Naive thymus-derived CD8-positive, alpha-beta T cell (primary cell): ENCODE results near the gene STX16. TPM values are rescaled to one million over a fixed set of nuclear protein-coding genes. Genes with fewer than 3 reads are reported as not detected.
"Not testable (repeated sequence)": the region's sequence is repeated elsewhere in the genome, so short reads cannot be mapped to it uniquely, and the experiment has no call there.

ENCODE experiments used
- ATAC-seq, 2 donors: fragments of 150-1000 bp; cut with Tn5 transposase in 1 of 2; sonication (Bioruptor Pico), chemical (Tn5 transposase) in 1 of 2; 1 replicate in 1 of 2; 2 replicates in 1 of 2; pipeline ENCODE4 v1.10.0; 2021; ENCODE audit warnings: mild to moderate bottlenecking in 2 of 2, moderate library complexity in 2 of 2
- POLR2A ChIA-PET: fragments of 350-600 bp; sonication (Branson Sonifier 250); formaldehyde crosslinking; loops from one replicate; lab custom pipeline; 2021; ENCODE audit warnings: antibody characterized with exemption; lab: Charles Lee
- DNase-seq, 10 donors: peaks; one replicate each; pipeline versions ENCODE4 v3.0.0 to v3.0.0-alpha.2; 2020 to 2022
- H3K27ac Mint-ChIP-seq, 10 donors: one replicate each; pipeline ENCODE4 v1.8.0; 2020 to 2022; ENCODE audit warnings: mild to moderate bottlenecking in 10 of 10, mixed read lengths in 10 of 10, moderate library complexity in 4 of 10, inconsistent platforms in 1 of 10
- H3K27me3 Mint-ChIP-seq, 5 donors: one replicate each; pipeline ENCODE4 v1.8.0; 2021 to 2022; ENCODE audit warnings: mixed read lengths in 5 of 5
- H3K36me3 Mint-ChIP-seq, 3 donors: one replicate each; pipeline ENCODE4 v1.8.0; 2020 to 2022; ENCODE audit warnings: mixed read lengths in 3 of 3, mild to moderate bottlenecking in 2 of 3, inconsistent platforms in 1 of 3
- H3K4me1 Mint-ChIP-seq, 4 donors: one replicate each; pipeline ENCODE4 v1.8.0; 2021 to 2022; ENCODE audit warnings: mixed read lengths in 4 of 4
- H3K4me3 Mint-ChIP-seq, 10 donors: one replicate each; pipeline ENCODE4 v1.8.0; 2020 to 2022; ENCODE audit warnings: mild to moderate bottlenecking in 10 of 10, mixed read lengths in 10 of 10, moderate library complexity in 6 of 10, inconsistent platforms in 1 of 10
- H3K9me3 Mint-ChIP-seq, 9 donors: one replicate each; pipeline ENCODE4 v1.8.0; 2020 to 2022; ENCODE audit warnings: mixed read lengths in 9 of 9, mild to moderate bottlenecking in 3 of 9, inconsistent platforms in 1 of 9, moderate library complexity in 1 of 9
- polyA plus RNA-seq, 3 donors: library from polyadenylated mRNA; unstranded; fragments of 300-500 nt; fragmentation: Illumina TruSeq; gene quantifications; one replicate each; pipeline ENCODE4 v1.2.3, GENCODE V29; 2021
- total RNA-seq, 8 experiments: library from RNA in 2 of 8; stranded (reverse) in 2 of 8; gene quantifications; one replicate each; pipeline ENCODE4 v1.2.3 and lab custom pipeline; 2021 to 2026

Gene STX16
- total and polyA plus RNA-seq, 5 experiments from 2014 or later = 23.2 to 205 (median 35.9) TPM

- DNase-seq = no peak
- POLR2A ChIA-PET = no interaction called here
- H3K4me3 Mint-ChIP-seq = no peak overlapping the region
- ATAC-seq = no peak
- H3K4me1 Mint-ChIP-seq = peaks cover 4 to 12% (median 11%) of the 10 kb centered on the region in 4 donors
- H3K27me3 Mint-ChIP-seq = peaks cover 0 to 9% (median 3%) of the 10 kb centered on the region in 5 donors
- no peaks in the 10 kb centered on the region for H3K36me3 Mint-ChIP-seq
- H3K9me3 Mint-ChIP-seq = no peaks in the 10 kb centered on the region
- H3K27ac Mint-ChIP-seq = peak overlapping the region in 1 of 10 donors; percentile 42
These were observed 10.6 kb upstream of the STX16 start for GRCh38 chr20:58640446-58640845.

- no peak overlapping the region for H3K27ac Mint-ChIP-seq
- DNase-seq = peak in 1 of 10 donors; percentile 3
- H3K4me3 Mint-ChIP-seq = no peak overlapping the region
- H3K36me3 Mint-ChIP-seq = no peaks in the 10 kb centered on the region
- H3K9me3 Mint-ChIP-seq = no peaks in the 10 kb centered on the region
- H3K4me1 Mint-ChIP-seq = peaks cover 0 to 3% (median 0%) of the 10 kb centered on the region in 4 donors
- POLR2A ChIA-PET = interaction anchor here (1.3 kb wide), 1 partner anchor 9 kb away, joined by 4 read pairs; the partner anchor contains the start of gene STX16
- H3K27me3 Mint-ChIP-seq = peaks cover 0 to 9% (median 3%) of the 10 kb centered on the region in 5 donors
- no peak for ATAC-seq
These were observed 8.6 kb upstream of the STX16 start for GRCh38 chr20:58642441-58642840.

GRCh38 chr20:58642896-58643295 is 8.2 kb upstream of the STX16 start:
- peak in 1 of 10 donors; percentile 3 for DNase-seq
- H3K27me3 Mint-ChIP-seq, H3K9me3 Mint-ChIP-seq, H3K4me1 Mint-ChIP-seq, H3K36me3 Mint-ChIP-seq, ATAC-seq, H3K4me3 Mint-ChIP-seq: not testable (repeated sequence)
- POLR2A ChIA-PET = interaction anchor here (1.3 kb wide), 1 partner anchor 8 kb away, joined by 4 read pairs; the partner anchor contains the start of gene STX16
- peak overlapping the region in 1 of 10 donors; percentile 21 for H3K27ac Mint-ChIP-seq

- H3K4me3 Mint-ChIP-seq = no peak overlapping the region
- peak overlapping the region in 4 of 10 donors; percentile 22 to 58 (median 44) for H3K27ac Mint-ChIP-seq
- ATAC-seq = no peak
- H3K9me3 Mint-ChIP-seq = no peaks in the 10 kb centered on the region
- peaks cover 0 to 9% (median 3%) of the 10 kb centered on the region in 5 donors for H3K27me3 Mint-ChIP-seq
- DNase-seq = no peak
- peaks cover 2 to 9% (median 6%) of the 10 kb centered on the region in 4 donors for H3K4me1 Mint-ChIP-seq
- POLR2A ChIA-PET = no interaction called here
- H3K36me3 Mint-ChIP-seq = no peaks in the 10 kb centered on the region
These were observed 5.6 kb upstream of the STX16 start for GRCh38 chr20:58645412-58645968.

GRCh38 chr20:58646257-58646656 is 4.8 kb upstream of the STX16 start:
- no peak overlapping the region for H3K4me3 Mint-ChIP-seq
- H3K9me3 Mint-ChIP-seq = no peaks in the 10 kb centered on the region
- peaks cover 0 to 9% (median 3%) of the 10 kb centered on the region in 5 donors for H3K27me3 Mint-ChIP-seq
- no peak for ATAC-seq
- H3K27ac Mint-ChIP-seq = no peak overlapping the region
- H3K4me1 Mint-ChIP-seq = peaks cover 5 to 15% (median 6%) of the 10 kb centered on the region in 4 donors
- no peak for DNase-seq
- POLR2A ChIA-PET = no interaction called here
- no peaks in the 10 kb centered on the region for H3K36me3 Mint-ChIP-seq

GRCh38 chr20:58646703-58647102 is 4.4 kb upstream of the STX16 start:
- H3K9me3 Mint-ChIP-seq = no peaks in the 10 kb centered on the region
- no peaks in the 10 kb centered on the region for H3K36me3 Mint-ChIP-seq
- peak overlapping the region in 1 of 10 donors; percentile 53 for H3K27ac Mint-ChIP-seq
- H3K4me3 Mint-ChIP-seq = peak overlapping the region in 2 of 10 donors; percentile 4 to 14
- ATAC-seq (no peak), DNase-seq (no peak)
- H3K27me3 Mint-ChIP-seq = peaks cover 0 to 9% (median 3%) of the 10 kb centered on the region in 5 donors
- POLR2A ChIA-PET = no interaction called here
- H3K4me1 Mint-ChIP-seq = peaks cover 5 to 18% (median 7%) of the 10 kb centered on the region in 4 donors

GRCh38 chr20:58647162-58647795 is 3.8 kb upstream of the STX16 start:
- ATAC-seq = no peak
- no peak for DNase-seq
- Mint-ChIP-seq H3K36me3 (no peaks in the 10 kb centered on the region), H3K4me1 (peaks cover 5 to 20% (median 7%) of the 10 kb centered on the region in 4 donors), H3K27me3 (peaks cover 0 to 4% (median 0%) of the 10 kb centered on the region in 5 donors), H3K4me3 (peak overlapping the region in 2 of 10 donors; percentile 22 to 56), H3K9me3 (no peaks in the 10 kb centered on the region), H3K27ac (peak overlapping the region in 3 of 10 donors; percentile 25 to 77 (median 36))
- POLR2A ChIA-PET = interaction anchor here (1.0 kb wide), 1 partner anchor 42 kb away, joined by 3 read pairs; no protein-coding TSS in a partner anchor

- Mint-ChIP-seq H3K27me3 (no peaks in the 10 kb centered on the region), H3K4me3 (peak overlapping the region in 3 of 10 donors; percentile 22 to 56 (median 28)), H3K9me3 (no peaks in the 10 kb centered on the region), H3K27ac (peak overlapping the region in 3 of 10 donors; percentile 25 to 77 (median 36)), H3K4me1 (peaks cover 8 to 27% (median 9%) of the 10 kb centered on the region in 4 donors), H3K36me3 (no peaks in the 10 kb centered on the region)
- no peak for ATAC-seq
- POLR2A ChIA-PET = interaction anchor here (1.0 to 5.1 kb wide), 2 partner anchors 12 to 41 kb away, joined by 3 to 112 read pairs; no protein-coding TSS in a partner anchor
- DNase-seq = no peak
These were observed 3.1 kb upstream of the STX16 start for GRCh38 chr20:58647796-58648501.

GRCh38 chr20:58648502-58648825 is 2.6 kb upstream of the STX16 start:
- POLR2A ChIA-PET = interaction anchor here (0.7 to 5.1 kb wide), 2 partner anchors 11 to 191 kb away, joined by 3 to 112 read pairs; no protein-coding TSS in a partner anchor
- H3K4me3 Mint-ChIP-seq = peak overlapping the region in 8 of 10 donors; percentile 77 to 94 (median 82)
- peaks cover 11 to 32% (median 14%) of the 10 kb centered on the region in 4 donors for H3K4me1 Mint-ChIP-seq
- ATAC-seq, H3K36me3 Mint-ChIP-seq, H3K9me3 Mint-ChIP-seq, H3K27me3 Mint-ChIP-seq, DNase-seq: not testable (repeated sequence)
- peak overlapping the region in 4 of 10 donors; percentile 67 to 92 (median 83) for H3K27ac Mint-ChIP-seq

- H3K9me3 Mint-ChIP-seq = no peaks in the 10 kb centered on the region
- peaks cover 11 to 32% (median 18%) of the 10 kb centered on the region in 4 donors for H3K4me1 Mint-ChIP-seq
- peak overlapping the region; percentile 57 to 93 (median 86) for H3K27ac Mint-ChIP-seq
- ATAC-seq (peak in 1 of 2 donors; percentile 16), DNase-seq (peak in 7 of 10 donors; percentile 22 to 57 (median 35))
- H3K4me3 Mint-ChIP-seq = peak overlapping the region; percentile 70 to 94 (median 82)
- no peaks in the 10 kb centered on the region for H3K27me3 Mint-ChIP-seq
- POLR2A ChIA-PET = interaction anchor here (0.6 to 5.1 kb wide), 6 partner anchors 10 to 333 kb away, joined by 3 to 112 read pairs (median 38); partner anchors contain the start of genes NPEPL1 and VAPB
- H3K36me3 Mint-ChIP-seq = peaks cover 0 to 3% (median 0%) of the 10 kb centered on the region in 3 donors
These were observed 1.5 kb upstream of the STX16 start for GRCh38 chr20:58649288-58650180.

- H3K36me3 Mint-ChIP-seq = peaks cover 0 to 3% (median 0%) of the 10 kb centered on the region in 3 donors
These were observed 805 bp upstream of the STX16 start for GRCh38 chr20:58650181-58650775.

More at GRCh38 chr20:58650181-58650775, 805 bp upstream of the STX16 start:
- H3K27ac Mint-ChIP-seq = peak overlapping the region; percentile 99 to 100 (median 100)
- peak in 9 of 10 donors; percentile 26 to 62 (median 45) for DNase-seq
- no peaks in the 10 kb centered on the region for H3K27me3 Mint-ChIP-seq
- peak; percentile 21 to 33 for ATAC-seq
- peak overlapping the region; percentile 92 to 100 (median 98) for H3K4me3 Mint-ChIP-seq
- POLR2A ChIA-PET = interaction anchor here (0.6 to 5.1 kb wide), 23 partner anchors 9 to 754 kb away, joined by 3 to 112 read pairs (median 6); partner anchors contain the start of genes ATP5F1E, GNAS, NPEPL1 and VAPB
- H3K4me1 Mint-ChIP-seq = peaks cover 11 to 32% (median 21%) of the 10 kb centered on the region in 4 donors
- H3K9me3 Mint-ChIP-seq = no peaks in the 10 kb centered on the region
